ENCODE measurements around the gene GUCY2D.

- TF ChIP-seq POLR2A (IDR thresholded peaks at IDR 0.05) (no peak), CTCF (IDR thresholded peaks at IDR 0.05) (no peak)
Measured at GRCh38 chr17:8012996-8013640, 10.7 kb downstream of the GUCY2D start.
